Globus pallidus (tissue), 1 donor: Measurements from ENCODE around the gene TJP3.

Experiments used
- DNase-seq: peaks from one replicate; pipeline ENCODE4 v3.0.0-alpha.2; 2015; ENCODE audit warnings: low spot score

The TJP3 gene

DNA sequence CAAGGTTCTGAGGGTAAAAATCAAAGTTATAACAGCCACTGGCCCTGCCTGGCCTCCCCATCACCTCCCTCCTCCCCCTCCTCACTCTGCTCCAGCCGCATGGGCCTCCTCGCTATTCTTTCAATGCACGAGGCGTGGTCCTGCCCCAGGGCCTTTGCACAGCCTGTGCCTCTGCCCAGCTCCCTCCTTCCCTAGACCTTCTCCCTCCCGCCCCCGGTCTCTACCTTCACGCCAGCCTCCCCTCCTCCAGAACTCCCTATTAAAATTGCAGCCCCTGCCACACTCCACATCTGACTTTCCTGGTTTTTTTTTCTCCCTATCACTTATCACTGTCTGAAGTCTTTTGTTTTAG, 60.5 kb downstream of the TJP3 start:
- DNase-seq: no peak

DNA sequence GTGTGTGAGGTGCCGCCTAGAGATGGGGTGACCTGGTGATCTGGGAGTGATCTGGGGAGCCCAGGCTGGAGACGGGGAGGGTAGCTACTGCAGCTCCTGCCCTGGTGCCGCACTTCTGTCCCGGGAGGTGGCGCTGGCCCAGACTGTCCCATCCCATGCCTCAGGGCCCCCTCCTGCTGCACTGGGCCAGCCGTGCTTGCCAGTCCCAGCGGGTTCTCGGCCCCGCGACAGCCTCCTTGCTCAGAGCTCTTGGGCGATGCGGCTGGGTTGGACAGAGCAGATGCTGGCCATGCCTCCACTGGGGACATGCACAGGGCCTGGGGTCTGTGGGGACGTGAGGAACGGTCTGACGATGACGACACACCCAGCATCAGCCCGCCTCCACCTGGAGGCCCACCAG, 61.3 kb downstream of the TJP3 start:
- DNase-seq: no peak

DNA sequence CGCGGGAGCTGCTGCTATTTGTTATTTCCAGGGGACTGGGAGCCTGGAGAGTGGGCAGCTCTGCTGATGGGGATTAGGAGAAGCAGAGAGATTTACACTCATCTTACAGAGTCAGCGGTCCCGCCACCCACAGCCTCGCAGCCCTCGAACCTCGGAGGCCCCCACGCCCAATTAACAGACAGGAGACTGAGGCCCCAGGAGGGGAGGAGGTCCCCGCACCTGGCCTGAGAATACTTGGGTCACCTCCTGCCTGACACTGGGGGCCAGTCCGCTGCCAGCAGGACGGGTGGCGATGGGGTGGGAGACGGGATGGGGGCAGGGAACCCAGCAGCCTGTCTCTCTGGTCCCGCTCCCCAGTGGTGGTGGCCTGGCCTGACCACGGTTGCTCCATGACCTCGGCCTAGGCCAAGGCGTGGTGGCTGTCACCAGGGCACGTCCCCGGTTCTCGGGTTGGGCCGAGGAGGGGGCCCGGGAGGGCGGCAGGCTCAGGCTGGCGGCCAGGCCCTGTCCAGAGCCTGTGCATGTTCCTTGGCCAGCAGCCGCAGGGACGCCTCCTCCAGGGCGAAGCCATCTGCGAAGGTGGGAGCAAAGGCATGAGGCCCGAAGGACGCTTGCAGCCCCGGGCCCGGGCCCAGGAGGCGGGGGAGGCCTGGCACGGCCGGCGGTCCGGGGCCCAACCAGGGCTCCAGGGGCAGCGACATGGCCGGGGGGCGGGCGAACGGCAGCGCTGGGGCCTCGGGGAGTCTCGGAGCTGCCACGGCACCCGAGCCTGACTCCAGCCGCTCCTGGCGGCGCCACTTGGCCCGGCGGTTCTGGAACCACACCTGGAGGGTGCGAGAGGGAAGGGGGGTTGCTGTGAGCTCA, 62.2 kb downstream of the TJP3 start:
- DNase-seq: no peak

DNA sequence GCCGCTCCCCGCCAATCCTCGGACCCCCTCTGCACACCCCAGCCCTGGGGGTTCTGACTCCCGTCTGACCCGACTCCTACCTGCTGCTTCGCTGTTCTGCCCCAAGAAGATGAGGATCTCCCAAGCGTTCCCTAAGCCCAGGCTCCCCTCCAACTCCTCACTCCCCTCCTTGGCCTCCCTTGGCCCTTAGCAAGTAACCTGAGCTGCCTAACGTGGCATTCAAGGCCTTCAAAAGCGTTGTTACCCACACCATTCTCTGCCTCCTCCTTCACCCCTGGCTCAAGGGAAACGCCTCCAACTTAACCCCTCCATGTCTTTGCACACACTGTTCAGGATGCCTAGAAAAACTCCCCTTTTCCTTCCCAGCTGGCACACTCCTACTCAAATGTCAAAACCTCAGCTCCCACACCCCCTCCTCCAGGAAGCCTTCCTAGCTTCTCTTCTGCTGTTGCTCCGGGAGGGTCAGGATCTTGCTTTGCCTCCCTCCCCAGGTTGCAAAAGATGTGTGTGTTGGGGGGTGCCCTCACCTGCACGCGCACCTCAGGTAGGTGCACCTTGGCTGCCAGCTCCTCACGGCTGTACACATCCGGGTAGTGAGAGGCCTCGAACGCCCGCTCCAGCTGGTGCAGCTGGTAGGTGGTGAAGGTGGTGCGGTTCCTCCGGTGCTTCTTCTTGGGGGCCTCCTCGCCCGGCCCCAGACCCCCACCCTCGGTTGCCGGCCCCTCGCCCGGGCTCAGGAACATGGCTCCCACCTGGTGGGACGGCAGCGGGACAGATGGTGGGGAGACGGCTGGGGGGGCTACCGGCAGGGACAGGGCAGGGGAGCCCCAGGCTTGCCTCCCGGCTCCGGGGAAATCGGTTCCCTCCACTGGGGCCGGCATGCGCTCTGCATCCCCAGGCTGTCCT, 63.1 kb downstream of the TJP3 start:
- no peak for DNase-seq

DNA sequence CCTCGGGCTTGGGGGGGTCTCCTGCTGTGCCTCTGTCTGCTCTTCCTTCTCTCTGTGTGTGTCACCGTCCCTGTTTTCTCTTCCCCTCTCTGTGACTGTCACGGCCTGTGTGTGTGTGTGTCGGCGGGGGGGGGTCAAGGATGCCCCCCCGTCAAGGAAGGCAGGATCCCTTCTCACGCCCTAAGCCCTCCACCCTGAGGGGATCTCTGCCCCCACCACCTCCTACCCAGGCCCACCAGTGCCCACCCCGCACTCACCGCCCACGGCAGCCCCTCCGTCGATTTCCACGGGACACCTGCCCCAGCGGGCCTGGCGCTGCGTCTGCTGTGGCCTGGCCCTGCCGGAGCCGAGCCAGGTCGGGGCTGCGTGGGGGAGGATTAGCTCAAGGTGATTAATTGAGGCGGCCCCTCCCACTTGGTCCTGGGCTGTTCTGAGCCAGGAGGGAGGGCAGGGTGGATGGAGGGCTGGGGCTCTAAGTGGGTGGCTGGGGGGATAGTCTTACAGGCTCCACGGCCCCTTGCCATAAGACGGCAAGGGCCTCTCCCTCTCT, 63.8 kb downstream of the TJP3 start, which contains the start of gene RAX2:
RAX2 (minus strand) TSS at position 323 of the 550 bp plus-strand sequence. CDS start 486 bp downstream, outside the sequence.
- DNase-seq: no peak

DNA sequence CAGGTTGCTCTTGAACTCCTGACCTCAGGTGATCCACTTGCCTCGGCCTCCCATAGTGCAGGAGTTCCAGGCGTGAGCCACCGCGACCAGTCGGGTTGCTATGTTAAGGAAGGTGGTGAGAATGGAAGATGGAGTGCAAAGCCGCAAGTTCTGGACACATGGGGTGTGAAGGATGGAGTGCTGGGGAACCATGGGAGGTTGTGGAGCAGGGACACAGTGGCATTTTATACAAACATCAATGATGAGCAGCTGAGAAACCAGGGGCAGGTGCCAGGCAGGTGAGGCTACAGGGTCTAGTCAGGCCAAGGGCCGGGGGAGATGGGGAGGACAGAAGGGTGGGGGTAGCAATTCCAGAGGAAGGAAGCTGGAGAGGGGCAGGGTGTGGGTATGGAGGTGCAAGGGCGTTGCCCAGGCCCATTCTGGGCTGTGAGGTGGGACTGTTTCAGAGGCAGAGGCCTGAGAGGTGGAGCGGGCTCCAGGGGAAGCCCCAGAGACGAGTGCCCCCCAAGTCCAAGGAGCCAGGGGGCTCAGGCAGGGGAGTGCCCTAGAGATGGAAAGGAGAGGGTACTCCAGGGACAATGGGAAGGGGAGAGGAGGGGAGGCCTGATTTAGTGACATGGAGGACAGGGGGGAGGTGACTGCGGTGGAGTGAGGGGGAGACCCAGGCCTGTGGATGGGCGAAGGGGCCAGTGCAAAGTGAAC, 65.8 kb downstream of the TJP3 start:
- DNase-seq: no peak

DNA sequence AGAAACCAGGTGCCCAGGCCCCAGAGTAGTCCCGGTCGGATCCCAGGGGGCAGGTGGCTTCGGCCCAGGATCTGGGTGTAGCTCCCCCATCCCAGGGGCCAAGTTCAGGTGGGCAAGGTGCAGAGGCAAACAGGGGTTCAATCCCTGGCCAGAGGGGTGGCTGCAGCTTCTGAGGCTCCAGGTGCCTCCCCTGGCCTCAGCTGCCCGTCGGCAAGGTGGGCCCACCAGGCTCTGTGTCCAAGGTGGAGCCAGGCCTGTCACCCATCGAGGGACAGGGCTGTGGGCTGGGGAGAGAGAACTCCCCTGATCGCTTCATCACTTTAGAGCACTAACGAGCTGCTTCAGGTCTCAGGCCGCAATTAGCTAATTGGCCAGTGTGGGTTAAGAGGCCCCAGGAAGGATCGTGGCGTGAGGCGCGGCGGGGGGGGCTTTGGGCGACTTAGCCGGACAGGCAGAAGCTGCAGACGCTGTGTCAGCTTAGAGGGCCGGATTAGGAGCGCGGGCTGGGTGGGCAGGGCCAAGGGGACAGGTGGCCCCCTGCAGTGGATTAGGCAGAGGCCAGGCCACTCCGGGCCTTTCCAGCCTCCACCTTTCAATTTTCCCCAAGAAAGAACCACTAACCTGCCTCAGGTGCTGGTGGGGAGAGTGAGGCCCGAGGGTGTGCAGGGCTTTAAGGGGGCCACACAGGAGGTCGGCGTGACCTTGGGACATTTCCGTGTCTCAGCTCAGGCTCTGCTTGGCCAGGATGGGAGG, 66.6 kb downstream of the TJP3 start:
- DNase-seq: no peak

DNA sequence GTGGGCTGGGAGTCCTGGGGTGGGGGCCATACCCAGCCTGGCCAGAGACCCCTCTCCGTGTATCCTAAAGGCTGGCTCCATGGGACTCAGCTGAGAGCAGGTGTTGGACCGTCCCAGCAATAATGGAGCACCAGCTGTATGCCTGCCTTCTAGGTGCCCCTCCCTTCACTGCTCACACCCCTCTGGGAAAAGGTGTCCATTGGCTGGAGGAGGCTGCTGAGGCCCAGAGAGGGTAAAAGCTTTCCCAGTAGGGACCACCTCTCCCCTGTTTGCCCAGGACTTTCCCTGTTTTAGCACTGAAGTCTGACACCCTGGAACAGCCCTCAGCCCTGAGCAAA, 67.2 kb downstream of the TJP3 start:
- DNase-seq: no peak

DNA sequence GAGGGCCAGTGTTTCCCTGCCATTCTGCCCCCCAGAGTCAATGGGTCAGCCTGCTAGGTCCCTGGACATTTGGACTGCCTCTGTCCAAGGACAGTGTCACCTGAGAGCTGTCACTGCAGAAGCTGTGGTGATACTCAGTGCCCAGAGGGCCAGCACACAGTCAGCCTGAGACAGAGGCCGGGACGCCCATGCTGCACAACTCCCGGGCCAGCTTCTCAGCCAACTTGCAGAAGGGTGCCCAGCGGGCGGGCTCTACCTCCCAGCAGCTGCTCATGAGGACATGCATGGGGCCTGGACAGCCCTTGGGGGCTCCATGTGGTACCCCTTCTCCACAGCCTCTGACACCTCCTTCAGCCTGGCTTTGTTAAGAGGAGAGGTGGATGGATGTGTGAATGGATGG, 67.6 kb downstream of the TJP3 start:
- DNase-seq: no peak

DNA sequence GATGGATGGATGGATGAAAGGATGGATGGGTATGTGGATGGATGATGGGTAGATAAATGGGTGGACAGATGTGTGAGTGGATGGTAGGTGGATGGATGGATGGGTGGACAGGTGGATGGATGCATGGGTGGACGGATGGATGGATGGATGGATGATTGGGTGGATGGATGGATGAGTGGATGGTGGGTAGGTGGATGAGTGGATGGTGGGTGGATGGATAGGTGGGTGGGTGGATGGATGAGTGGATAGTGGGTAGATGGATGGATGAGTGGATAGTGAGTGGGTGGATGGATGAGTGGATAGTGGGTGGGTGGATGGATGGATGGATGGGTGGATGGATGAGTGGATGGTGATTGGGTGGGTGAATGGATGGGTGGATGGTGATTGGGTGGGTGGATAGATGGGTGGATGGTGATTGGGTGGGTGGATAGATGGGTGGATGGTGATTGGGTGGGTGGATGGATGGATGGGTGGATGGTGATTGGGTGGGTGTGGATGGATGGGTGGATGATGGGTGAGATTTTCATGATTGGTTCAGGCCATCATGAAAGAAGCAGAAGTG, 68.4 kb downstream of the TJP3 start:
- DNase-seq: no peak

DNA sequence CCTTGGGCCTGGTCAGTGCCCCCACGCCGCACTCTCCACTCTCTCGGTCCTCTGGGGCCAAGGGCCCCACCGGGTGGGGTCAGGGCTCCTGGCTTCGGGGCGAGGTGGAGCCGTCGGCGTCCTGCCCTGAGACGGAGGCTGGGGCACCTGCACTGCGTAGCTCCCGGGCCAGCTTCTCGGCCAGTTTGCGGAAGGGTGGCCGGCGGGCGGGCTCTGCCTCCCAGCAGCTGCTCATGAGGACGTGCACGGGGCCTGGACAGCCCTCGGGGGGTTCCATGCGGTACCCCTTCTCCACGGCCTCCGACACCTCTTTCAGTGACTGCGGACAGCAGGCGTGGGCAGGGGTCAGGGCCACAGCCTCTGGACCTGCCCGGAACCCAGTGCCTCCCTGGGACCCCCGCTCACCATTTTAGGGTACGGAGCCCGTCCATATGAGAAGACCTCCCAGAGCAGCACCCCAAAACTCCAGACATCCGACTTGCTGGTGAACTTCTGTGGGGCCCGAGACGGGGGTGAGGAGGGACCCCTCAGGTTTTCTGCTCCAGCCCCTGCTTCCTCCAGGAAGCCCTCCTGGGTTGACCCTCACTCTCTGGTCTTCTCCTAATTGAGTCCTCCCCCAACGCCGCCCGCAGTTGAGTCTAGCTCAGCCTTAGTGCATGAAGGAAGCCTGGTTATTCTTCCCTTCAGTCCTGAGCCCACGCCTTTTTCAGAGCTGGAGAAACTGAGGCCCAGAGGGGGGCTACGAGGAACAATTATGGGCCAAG, 70.1 kb downstream of the TJP3 start:
- DNase-seq: no peak

DNA sequence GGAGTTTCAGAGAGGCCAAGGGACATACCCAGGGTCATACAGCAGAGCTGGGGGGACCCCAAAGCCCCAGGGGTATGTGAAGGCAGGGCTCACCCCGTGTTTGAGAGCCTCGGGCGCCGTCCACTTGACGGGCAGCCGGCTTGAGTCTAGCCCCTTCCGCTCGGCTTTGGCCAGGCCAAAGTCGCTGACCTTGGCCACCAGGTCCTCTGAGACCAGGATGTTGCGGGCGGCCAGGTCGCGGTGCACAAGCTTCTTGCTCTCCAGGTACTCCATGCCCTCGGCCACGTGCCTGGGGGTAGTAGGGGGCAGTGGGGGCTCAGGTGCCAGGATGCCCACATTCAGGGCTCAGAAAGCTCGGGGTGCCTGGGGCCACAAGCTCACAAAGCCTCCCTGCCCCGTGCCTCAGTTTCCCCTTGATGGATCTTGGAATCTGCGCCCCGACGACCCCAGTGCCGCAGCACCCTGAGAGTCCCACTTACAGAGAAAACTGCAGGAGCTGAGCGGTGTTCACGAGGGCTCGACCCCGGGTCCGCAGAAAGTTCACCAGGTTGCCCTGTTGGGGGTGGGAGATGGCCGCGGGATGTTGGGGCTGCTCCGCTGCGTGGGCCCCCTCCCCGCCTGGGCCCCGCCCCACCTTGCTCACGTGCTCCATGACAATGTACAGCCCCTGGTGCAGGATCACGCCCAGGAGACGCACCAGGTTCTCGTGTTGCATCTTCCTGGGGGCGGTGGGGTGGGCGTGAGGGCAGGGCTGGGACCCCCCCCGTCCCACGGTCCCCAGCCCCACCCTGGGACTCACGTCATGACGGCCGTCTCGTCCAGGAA, 70.9 kb downstream of the TJP3 start:
- no peak for DNase-seq

DNA sequence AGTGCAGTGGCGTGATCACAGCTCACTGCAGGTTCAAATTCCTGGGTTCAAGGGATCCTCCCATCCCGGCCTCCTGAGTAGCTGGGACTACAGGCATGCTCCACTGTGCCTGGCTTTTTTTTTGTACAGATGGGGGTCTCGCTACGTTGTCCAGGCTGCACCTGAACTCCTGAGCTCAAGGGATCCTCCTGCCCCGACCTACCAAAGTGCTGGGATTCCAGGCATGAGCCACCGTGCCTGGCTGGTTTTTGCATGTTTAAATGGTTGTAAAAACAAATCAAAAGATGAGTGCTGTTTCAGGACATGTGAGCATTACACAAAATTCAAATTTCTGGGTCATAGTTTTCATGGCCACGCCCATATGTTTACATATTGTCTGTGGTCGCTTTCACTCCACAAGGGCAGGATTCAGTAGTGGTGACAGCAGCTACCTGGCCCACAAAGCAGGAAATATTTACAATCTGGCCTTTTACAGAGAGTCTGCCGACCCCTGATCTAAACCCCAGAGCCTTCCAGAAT, 72.7 kb downstream of the TJP3 start:
- DNase-seq: no peak

DNA sequence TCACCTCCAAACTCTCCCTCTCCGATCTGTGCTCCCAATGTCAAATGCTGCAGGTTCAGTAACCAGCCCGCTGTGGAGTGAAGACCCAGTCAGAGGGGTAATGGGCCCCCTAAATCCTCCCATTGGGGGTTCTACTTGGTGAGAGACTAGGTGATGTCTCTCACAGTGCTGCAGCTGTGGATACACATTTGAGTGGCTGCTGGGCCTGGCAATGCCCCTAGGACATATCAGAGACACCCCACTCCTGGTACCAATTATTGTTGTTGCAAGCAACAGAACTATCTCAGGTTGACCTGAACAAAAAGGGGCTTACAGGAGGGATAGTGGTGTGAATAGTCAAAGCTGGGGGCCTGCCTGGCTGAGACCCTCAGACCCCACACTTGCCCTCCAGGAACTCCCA, 73.4 kb downstream of the TJP3 start:
- DNase-seq: no peak

DNA sequence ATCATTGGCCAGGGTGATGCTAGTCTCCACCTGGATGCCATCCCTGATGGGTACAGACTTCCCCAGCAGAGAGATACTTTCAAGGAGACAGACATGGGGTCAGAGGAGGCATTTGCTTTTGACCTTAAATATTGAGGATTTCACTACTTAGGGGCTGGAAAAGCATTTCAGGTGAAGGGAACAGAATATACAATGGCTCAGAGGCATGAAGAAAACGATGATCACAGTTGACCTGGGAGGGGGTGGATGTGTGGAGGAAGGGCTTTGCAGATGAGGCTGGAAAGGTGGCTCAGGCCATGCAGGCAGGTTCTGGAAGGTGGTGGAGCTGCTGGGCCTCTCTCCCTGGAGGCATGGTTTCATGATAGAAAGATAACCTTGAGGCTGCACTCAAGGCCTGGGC, 74.1 kb downstream of the TJP3 start:
- DNase-seq: no peak

DNA sequence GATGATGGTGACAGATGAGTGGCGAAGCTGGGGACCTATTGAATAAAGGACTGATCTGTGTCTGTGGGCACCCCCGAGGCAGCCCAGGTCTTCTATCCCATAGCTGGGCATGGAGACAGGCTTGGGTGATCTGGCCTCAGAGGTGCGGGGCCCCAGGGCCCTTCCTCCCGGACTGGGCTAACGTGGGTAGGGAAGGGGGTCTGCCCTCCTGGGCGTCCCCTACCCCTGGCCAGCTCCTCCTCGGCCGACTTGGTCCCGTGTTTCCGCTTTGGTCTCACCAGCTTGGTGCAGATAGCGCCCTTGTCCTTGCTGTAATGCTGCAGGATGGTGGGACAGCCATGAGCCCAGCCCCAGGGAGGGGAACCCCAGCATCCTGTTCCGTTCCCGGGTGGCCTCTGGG, 74.7 kb downstream of the TJP3 start:
- no peak for DNase-seq

DNA sequence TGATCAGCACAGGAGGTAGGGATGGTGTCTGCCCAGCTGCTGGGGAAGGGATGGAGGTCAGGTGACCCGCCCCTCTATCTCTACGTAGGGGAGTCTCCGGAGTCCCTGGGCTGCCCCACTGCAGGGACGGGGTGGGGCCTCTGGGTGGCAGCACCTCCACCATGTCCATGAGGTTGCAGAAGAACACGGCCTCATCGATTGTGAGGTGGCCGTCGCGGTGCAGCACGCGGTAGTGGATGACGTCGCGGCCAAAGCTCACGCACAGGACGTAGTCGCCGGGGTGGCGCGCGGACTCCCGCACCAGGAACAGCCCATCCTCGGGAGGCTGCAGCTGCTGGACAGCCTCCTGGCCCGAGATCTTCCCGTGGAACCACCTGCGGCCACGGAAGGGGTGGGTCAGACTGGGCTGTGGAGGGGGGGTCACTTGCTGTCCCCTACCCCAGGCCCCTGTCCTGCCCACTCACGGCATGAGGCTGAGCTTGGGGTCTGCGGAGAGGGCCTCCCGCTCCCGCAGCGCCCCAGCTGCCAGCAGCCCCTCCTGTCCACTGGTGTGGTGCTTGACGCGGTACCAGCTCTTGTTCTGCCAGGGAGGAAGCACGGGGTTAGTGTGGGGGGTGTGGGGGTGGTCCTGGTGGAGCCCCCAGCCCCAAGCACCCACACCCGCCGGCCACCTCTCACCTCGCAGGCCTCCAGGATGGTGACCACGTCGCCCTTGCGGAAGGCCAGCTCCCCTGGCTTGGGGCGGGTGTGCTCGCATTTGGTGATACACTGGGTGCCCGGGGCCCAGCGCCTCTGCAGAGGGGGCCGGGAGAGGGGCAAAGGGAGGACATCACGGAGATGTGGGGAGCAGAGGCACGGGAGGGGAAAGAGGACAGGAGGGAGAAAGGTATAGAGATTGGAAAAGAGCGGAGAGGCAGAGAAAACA, 75.7 kb downstream of the TJP3 start:
- no peak for DNase-seq
